K562 (cell line): ENCODE results near the gene LCNL1. TPM values are rescaled to one million over a fixed set of nuclear protein-coding genes. Genes with fewer than 3 reads are reported as not detected.

ENCODE experiments used
- BACH1 ChIP-seq: fragments of 200-800 bp; sonication (Bioruptor generic); IDR thresholded peaks from 2 replicates; pipeline ENCODE4 v1.6.1; 2016; ENCODE audit warnings: missing genetic modification characterization, missing compliant biosample characterization
- FOXK2 ChIP-seq, 2 experiments: fragments of 450-650 bp; IDR thresholded peaks in 1 of 2; conservative IDR thresholded peaks in 1 of 2; 2 replicates each; pipeline ENCODE4 v1.6.1; 2016; ENCODE audit warnings: low read depth in 2 of 2, mild to moderate bottlenecking in 1 of 2
- POLR2B ChIP-seq: fragments of 450-650 bp; IDR thresholded peaks from 2 replicates; pipeline ENCODE4 v1.6.1; 2018; ENCODE audit warnings: low read depth; ENCODE audit not compliant: partially characterized antibody
- SMAD1 ChIP-seq: fragments of 150-350 bp; IDR thresholded peaks from 2 replicates; pipeline ENCODE4 v1.6.1; 2014; ENCODE audit warnings: low read length, low read depth; ENCODE audit not compliant: partially characterized antibody
- YBX1 ChIP-seq: fragments of 450-650 bp; IDR thresholded peaks from 2 replicates; pipeline ENCODE4 v1.7.1; 2016; ENCODE audit warnings: mild to moderate bottlenecking
- polyA plus RNA-seq, 8 experiments: library from polyadenylated mRNA; depleted of rRNA in 4 of 8; stranded (reverse) in 5 of 8; unstranded in 3 of 8; fragments of >200 nt; fragmentation: Nextera tagmentation in 2 of 8; fragmentation: Illumina TruSeq in 1 of 8; extraction: Ambion mirVana in 2 of 8; extraction: Trizol in 1 of 8; gene quantifications; 2 replicates each; pipeline versions ENCODE4 v1.2.1 to v1.2.3, GENCODE V29; 2011 to 2014; ENCODE audit warnings: inconsistent platforms in 1 of 8, missing spikeins in 1 of 8
- total RNA-seq, 7 experiments: library from RNA; depleted of rRNA in 6 of 7; stranded (reverse); fragments of >200 nt in 6 of 7; fragmentation: Illumina TruSeq in 2 of 7; extraction: Trizol in 2 of 7; gene quantifications; 2 replicates each; pipeline versions ENCODE4 v1.2.1 to v1.2.3, GENCODE V29; 2011 to 2021; ENCODE audit warnings: low replicate concordance in 1 of 7
- TF ChIP-seq, protein P1 (sequence below): sonication (generic); formaldehyde crosslinking; IDR thresholded peaks from 2 replicates; pipeline ENCODE4 v1.8.0; 2022; ENCODE audit warnings: mild to moderate bottlenecking, missing genetic modification reagents
- TF ChIP-seq, protein P2 (sequence below): fragments of 450-650 bp; formaldehyde crosslinking; conservative IDR thresholded peaks from 2 replicates; pipeline ENCODE4 v1.4.0; 2022; ENCODE audit warnings: mild to moderate bottlenecking, missing genetic modification characterization

LCNL1 gene
- total and polyA plus RNA-seq, 9 of the 15 experiments (the other 6 are each of a cell fraction or from before 2014, with no cell fraction given), result 0.04 to 0.16 (median 0.04) TPM; not detected in 4

- TF ChIP-seq BACH1 (tag) (no peak), SMAD1 (no peak), POLR2B (no peak), YBX1 (no peak), FOXK2 (conservative IDR thresholded peaks at IDR 0.05 in 1 of 2, IDR thresholded peaks at IDR 0.05 in 1 of 2; ENCODE audit: low read depth in 2 of 2) (no peak)
- TF ChIP-seq, protein P1, sequence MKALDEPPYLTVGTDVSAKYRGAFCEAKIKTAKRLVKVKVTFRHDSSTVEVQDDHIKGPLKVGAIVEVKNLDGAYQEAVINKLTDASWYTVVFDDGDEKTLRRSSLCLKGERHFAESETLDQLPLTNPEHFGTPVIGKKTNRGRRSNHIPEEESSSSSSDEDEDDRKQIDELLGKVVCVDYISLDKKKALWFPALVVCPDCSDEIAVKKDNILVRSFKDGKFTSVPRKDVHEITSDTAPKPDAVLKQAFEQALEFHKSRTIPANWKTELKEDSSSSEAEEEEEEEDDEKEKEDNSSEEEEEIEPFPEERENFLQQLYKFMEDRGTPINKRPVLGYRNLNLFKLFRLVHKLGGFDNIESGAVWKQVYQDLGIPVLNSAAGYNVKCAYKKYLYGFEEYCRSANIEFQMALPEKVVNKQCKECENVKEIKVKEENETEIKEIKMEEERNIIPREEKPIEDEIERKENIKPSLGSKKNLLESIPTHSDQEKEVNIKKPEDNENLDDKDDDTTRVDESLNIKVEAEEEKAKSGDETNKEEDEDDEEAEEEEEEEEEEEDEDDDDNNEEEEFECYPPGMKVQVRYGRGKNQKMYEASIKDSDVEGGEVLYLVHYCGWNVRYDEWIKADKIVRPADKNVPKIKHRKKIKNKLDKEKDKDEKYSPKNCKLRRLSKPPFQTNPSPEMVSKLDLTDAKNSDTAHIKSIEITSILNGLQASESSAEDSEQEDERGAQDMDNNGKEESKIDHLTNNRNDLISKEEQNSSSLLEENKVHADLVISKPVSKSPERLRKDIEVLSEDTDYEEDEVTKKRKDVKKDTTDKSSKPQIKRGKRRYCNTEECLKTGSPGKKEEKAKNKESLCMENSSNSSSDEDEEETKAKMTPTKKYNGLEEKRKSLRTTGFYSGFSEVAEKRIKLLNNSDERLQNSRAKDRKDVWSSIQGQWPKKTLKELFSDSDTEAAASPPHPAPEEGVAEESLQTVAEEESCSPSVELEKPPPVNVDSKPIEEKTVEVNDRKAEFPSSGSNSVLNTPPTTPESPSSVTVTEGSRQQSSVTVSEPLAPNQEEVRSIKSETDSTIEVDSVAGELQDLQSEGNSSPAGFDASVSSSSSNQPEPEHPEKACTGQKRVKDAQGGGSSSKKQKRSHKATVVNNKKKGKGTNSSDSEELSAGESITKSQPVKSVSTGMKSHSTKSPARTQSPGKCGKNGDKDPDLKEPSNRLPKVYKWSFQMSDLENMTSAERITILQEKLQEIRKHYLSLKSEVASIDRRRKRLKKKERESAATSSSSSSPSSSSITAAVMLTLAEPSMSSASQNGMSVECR (CRISPR knock-in tag), result no peak
- TF ChIP-seq, protein P2, sequence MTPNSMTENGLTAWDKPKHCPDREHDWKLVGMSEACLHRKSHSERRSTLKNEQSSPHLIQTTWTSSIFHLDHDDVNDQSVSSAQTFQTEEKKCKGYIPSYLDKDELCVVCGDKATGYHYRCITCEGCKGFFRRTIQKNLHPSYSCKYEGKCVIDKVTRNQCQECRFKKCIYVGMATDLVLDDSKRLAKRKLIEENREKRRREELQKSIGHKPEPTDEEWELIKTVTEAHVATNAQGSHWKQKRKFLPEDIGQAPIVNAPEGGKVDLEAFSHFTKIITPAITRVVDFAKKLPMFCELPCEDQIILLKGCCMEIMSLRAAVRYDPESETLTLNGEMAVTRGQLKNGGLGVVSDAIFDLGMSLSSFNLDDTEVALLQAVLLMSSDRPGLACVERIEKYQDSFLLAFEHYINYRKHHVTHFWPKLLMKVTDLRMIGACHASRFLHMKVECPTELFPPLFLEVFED (CRISPR knock-in tag), result no peak
Measured at GRCh38 chr9:136957901-136958300, 24.9 kb upstream of the LCNL1 start (continued).
